Thyroid gland (tissue), 4 donors: Measurements from ENCODE around the gene BOC.

Source experiments
- CTCF ChIP-seq, 6 experiments: fragments of 200-600 bp in 3 of 6; fragments of 450-650 bp in 3 of 6; sonication (generic) in 3 of 6; IDR thresholded peaks; one replicate each; pipeline ENCODE4 v1.5.1; 2016 to 2019; ENCODE audit warnings: antibody characterized with exemption in 6 of 6, mild to moderate bottlenecking in 2 of 6, inconsistent platforms in 1 of 6, moderate library complexity in 1 of 6
- POLR2A ChIP-seq, 2 donors: fragments of 450-650 bp; IDR thresholded peaks; one replicate each; pipeline ENCODE4 v1.6.1; 2017; ENCODE audit warnings: antibody characterized with exemption in 2 of 2, mild to moderate bottlenecking in 2 of 2, moderate library complexity in 1 of 2

DNA sequence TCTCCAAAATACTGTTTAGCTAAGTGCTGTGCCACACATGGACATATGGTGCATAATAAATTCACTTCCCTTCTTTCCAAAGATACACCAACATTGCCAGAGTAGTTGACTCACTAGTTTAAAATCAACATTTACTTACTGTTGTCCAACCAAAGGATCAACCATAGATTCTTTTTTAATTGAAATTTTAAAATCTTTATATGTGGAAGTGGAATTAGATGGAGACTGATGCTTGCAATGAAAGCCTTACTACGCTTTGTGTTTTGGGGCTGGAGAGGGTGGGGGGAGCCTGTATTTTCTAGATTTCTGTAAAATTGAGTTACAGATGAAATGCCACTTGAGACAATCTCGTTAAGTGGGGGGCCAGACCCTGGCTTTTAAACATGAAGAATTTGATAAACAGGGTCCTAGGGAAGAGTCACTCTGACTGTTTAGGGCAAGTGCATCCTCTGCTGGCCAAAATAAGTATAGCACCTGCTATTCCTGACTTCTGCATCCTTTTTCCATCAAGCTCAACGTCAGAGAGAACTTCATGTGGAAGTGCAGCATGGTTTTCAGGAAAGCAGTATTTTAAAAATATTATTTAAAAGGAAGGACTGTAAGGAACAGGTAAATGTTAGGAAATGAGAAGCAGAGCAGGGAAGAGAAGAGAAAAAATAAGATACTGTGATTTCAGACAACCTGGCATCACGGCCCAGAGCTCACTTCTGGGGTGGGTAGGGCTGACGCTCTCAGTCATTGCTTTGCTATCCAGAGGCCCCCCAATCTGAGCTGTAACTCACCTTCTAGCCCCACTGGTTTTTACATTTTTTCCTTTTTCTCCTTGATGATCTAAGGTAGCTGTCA, 76.7 kb downstream of the BOC start:
- peak; percentile 98 to 100 (median 99) for TF ChIP-seq CTCF (IDR thresholded peaks at IDR 0.05)
- no peak for TF ChIP-seq POLR2A (IDR thresholded peaks at IDR 0.05)
